Activated naive CD4-positive, alpha-beta T cell treated with anti-CD3 and anti-CD28 coated beads, Interleukin-2, amount 50 U/mL, for 24 hours (primary cell): Measurements from ENCODE around the gene PTPN23.
A peak's percentile ranks its signal among the peaks of the same experiment; 100 is the strongest.

ENCODE experiments used
- H3K27ac Mint-ChIP-seq: one replicate; pipeline ENCODE4 v1.8.0; 2021; ENCODE audit warnings: mild to moderate bottlenecking, mixed read lengths
- H3K27me3 Mint-ChIP-seq: one replicate; pipeline ENCODE4 v1.8.0; 2021; ENCODE audit warnings: mixed read lengths
- H3K36me3 Mint-ChIP-seq: one replicate; pipeline ENCODE4 v1.8.0; 2021; ENCODE audit warnings: mixed read lengths
- H3K4me1 Mint-ChIP-seq: one replicate; pipeline ENCODE4 v1.8.0; 2021; ENCODE audit warnings: mixed read lengths
- H3K4me3 Mint-ChIP-seq: one replicate; pipeline ENCODE4 v1.8.0; 2021; ENCODE audit warnings: mild to moderate bottlenecking, mixed read lengths
- H3K9me3 Mint-ChIP-seq: one replicate; pipeline ENCODE4 v1.8.0; 2021; ENCODE audit warnings: mixed read lengths

The PTPN23 gene

DNA sequence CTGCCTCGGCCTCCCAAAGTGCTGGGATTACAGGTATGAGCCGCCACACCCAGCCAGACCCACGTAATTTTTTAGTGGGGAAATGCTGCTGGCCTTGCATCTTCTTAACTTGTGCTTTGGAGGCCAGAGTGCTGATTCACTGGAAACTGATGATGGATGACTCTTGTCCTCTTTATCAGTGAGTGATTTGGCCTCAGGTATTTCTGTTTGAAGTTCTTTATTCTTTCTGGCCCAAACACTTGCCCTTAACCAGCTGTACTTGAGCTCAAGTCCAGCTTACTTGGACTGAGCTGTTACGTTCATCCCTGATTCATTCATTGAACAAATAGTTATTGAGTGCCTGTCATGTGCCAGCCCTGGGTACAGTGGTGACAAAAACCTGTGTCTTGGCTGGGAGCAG is 4.2 kb downstream of the PTPN23 start:
- Mint-ChIP-seq H3K36me3 (peaks cover 4% of the 10 kb centered on the region), H3K4me3 (no peak overlapping the region), H3K4me1 (peaks cover 50% of the 10 kb centered on the region), H3K27me3 (no peaks in the 10 kb centered on the region), H3K9me3 (no peaks in the 10 kb centered on the region), H3K27ac (no peak overlapping the region)

DNA sequence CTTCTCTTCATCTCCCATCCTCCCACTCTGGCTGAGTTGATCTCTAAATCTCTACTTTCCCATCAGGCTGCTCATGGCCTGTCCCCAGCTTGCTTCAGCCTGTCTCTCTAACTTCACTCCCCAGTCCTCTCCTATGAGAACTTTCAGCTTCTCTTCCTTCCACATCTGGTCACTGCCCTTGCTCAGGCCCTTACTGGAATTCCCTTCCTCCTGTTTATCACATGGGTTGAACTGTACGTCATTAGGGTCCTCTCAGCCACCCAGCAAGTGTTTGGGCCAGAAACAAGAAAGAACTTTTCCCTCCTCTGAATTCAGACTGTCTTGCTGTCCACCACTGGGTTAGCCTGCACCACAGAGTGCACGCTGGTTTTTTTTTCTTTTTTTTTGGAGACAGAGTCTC is 5.0 kb downstream of the PTPN23 start:
- peaks cover 43% of the 10 kb centered on the region for H3K4me1 Mint-ChIP-seq
- peaks cover 2% of the 10 kb centered on the region for H3K36me3 Mint-ChIP-seq

DNA sequence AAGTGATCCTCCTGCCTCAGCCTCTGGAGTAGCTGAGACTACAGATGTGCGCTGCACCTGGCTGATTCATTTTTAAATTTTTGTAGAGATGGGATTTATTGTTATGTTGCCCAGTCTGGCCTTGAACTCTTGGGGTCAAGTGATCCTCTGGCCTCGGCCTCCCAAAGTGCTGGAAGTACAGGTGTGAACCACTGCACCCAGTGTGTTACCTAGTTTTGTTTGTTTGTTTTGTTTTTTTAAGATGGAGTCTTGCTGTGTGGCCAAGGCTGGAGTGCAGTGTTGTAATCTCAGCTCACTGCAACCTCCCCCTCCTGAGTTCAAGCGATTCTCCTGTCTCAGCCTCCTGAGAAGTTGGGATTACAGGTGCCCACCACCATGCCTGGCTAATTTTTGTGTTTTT is 12.1 kb downstream of the PTPN23 start:
- H3K27ac Mint-ChIP-seq, result peak overlapping the region; percentile 68
- H3K4me1 Mint-ChIP-seq, result peaks cover 36% of the 10 kb centered on the region

More for the DNA sequence above, 5.0 kb downstream of the PTPN23 start:
- H3K27ac Mint-ChIP-seq, result no peak overlapping the region
- no peaks in the 10 kb centered on the region for H3K9me3 Mint-ChIP-seq
- H3K27me3 Mint-ChIP-seq, result no peaks in the 10 kb centered on the region
- H3K4me3 Mint-ChIP-seq, result no peak overlapping the region

DNA sequence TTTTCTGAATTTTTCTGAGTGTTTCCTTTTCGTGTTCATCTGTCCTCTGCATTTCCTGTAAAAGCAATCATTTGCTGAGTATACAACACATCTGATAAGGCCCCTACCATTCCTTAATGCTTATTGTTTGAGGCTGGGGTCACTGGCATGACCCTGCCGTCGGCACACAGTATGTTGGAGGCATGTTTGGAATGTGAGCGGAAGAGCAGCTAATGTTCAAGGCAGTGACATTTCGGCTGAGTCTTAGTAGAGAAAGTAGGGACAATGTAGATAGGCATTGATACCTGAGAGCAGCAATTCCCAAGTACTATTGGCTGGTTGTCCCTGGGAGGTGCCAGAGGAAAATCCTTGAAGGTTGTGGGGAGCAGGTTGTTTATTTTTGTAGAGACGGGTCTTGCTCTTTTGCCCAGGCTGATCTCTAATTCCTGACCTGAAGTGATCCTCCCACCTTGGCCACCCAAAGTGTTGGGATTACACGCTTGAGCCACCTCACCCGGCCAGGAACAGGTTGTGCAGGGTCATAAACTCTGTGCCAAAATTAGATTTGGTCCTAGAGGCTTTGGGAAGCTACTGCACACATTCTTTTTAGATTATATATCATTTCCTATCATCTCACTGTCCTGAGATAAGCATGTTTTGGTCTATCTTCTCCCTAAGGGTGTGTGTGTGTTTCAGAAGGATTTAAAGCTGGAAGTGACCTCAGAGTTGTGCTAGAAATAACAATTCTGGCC is 13.5 kb downstream of the PTPN23 start:
- H3K27ac Mint-ChIP-seq, result no peak overlapping the region
- H3K9me3 Mint-ChIP-seq, result no peaks in the 10 kb centered on the region
- H3K4me1 Mint-ChIP-seq, result peaks cover 33% of the 10 kb centered on the region
- H3K4me3 Mint-ChIP-seq, result no peak overlapping the region
- H3K36me3 Mint-ChIP-seq, result no peaks in the 10 kb centered on the region
- no peaks in the 10 kb centered on the region for H3K27me3 Mint-ChIP-seq

More for the DNA sequence above, 12.1 kb downstream of the PTPN23 start:
- H3K36me3 Mint-ChIP-seq, result no peaks in the 10 kb centered on the region
- H3K4me3 Mint-ChIP-seq, result no peak overlapping the region
- H3K27me3 Mint-ChIP-seq, result no peaks in the 10 kb centered on the region
- no peaks in the 10 kb centered on the region for H3K9me3 Mint-ChIP-seq

DNA sequence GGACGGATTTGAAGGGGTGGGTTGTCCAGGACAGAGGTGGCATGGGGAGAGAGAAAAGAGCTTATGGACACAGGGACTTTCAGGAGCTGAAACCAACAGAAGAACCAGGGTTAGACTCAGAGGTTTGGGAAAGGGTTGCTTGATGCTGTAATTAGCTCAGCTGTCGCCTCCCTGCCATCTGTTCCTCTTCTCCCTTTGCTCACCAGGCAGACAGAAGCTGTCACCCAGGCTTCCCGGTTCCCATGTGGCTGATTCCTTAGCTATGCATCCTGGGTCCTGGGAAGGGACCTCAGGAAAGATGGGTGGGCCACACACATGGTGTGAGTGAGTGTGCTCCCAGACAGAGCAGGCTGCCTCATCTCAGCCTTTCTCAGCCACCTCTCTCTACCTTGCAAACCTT is 14.1 kb downstream of the PTPN23 start:
- no peaks in the 10 kb centered on the region for H3K9me3 Mint-ChIP-seq
- H3K4me1 Mint-ChIP-seq, result peaks cover 33% of the 10 kb centered on the region
- no peaks in the 10 kb centered on the region for H3K27me3 Mint-ChIP-seq
- H3K27ac Mint-ChIP-seq, result no peak overlapping the region
- no peaks in the 10 kb centered on the region for H3K36me3 Mint-ChIP-seq
- H3K4me3 Mint-ChIP-seq, result no peak overlapping the region

DNA sequence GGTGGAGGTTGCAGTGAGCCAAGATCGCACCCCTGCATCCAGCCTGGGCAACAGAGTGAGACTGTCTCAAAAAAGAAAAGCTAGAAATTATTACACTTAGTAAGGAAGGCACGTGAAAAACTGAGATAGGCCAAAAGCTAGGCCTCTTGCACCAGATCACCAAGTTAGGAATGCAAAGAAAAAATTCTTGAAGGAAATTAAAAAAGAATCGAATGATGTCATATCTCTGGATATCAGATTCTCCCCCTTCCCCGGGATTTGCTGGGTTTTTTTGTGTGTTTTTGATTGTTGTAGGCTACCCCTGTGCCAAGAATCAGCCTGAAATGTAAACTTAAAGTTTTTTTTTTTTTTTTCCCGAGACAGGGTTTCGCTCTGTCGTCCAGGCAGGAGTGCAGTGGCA is 17.4 kb downstream of the PTPN23 start:
- Mint-ChIP-seq H3K36me3 (no peaks in the 10 kb centered on the region), H3K4me3 (no peak overlapping the region), H3K4me1 (peaks cover 20% of the 10 kb centered on the region), H3K27ac (no peak overlapping the region), H3K27me3 (no peaks in the 10 kb centered on the region), H3K9me3 (no peaks in the 10 kb centered on the region)

DNA sequence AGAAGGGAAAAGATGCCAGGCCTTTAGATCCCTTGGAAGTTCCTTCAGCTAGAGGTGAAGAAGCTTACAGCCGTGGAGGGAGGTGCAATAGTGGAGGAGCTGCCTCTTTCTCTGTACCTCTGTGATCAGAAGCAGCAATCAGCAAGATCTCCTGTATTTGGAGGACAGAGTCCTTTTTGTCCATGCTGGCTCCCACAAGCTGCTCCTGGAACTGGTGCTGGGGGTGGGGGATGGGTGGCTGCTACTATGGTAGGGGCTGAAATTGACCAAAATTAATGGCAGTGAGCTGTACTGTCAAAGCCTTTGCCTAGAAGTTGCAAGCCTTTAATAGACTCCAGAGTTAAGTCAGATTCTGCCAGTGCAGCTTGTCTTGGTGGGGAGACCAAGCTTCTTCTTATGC is 18.2 kb downstream of the PTPN23 start:
- H3K27ac Mint-ChIP-seq, result peak overlapping the region; percentile 55
- H3K27me3 Mint-ChIP-seq, result no peaks in the 10 kb centered on the region
- no peaks in the 10 kb centered on the region for H3K9me3 Mint-ChIP-seq
- no peak overlapping the region for H3K4me3 Mint-ChIP-seq
- H3K4me1 Mint-ChIP-seq, result peaks cover 14% of the 10 kb centered on the region
- H3K36me3 Mint-ChIP-seq, result no peaks in the 10 kb centered on the region

DNA sequence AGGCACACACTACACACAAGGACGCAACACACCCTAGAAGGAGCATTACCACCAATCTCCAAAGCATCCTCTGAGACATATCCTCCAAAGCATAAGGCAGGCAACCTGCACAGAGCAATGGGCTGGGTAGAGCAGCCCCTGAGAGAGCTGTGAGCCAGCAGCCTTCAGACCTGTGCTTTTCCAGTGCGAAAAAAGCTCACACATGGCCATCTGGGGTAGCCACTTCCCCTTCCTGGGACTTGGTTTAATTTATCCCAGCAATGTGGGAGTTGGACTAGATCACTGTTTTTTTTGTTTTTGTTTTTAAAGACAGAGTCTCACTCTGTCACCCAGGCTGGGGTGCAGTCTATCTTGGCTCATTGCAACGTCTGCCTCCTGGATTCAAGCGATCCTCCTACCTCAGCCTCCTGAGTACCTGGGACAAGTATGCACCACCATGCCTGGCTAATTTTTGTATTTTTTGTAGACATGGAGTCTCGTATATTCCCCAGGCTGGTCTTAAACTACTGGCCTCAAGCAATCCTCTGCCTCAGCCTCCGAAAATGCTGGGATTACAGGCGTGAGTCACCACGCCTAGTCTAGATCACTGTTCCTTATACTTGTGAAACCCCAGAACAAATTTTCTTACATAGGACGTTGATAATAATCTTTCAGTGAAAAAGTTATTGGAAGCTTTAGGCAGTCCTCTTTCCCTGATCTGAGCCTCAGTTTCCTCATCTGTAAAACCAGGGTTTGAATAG is 18.9 kb downstream of the PTPN23 start:
- Mint-ChIP-seq H3K27me3 (no peaks in the 10 kb centered on the region), H3K4me3 (no peak overlapping the region), H3K36me3 (no peaks in the 10 kb centered on the region), H3K4me1 (peaks cover 11% of the 10 kb centered on the region), H3K9me3 (no peaks in the 10 kb centered on the region), H3K27ac (no peak overlapping the region)

DNA sequence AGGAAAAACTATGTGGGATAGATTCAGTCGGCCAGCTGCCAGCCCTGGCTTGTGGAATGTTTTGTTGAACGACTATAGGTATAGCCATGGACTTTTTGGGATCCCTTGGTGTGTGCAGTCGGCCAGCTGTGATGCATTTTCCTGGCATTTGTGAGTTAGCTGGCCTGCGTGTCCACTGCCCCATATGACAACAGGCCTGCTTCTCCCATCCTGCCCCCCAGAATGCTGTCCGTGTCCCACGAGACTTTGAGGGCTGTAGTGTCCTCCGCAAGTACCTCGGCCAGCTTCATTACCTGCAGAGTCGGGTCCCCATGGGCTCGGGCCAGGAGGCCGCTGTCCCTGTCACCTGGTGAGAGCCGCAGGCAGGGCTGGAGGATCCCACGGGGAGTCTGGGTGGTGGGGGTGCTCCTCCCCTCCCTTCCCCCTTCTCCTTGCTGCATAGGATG is 23.6 kb downstream of the PTPN23 start:
- no peak overlapping the region for H3K27ac Mint-ChIP-seq
- no peaks in the 10 kb centered on the region for H3K27me3 Mint-ChIP-seq
- H3K4me3 Mint-ChIP-seq, result no peak overlapping the region
- no peaks in the 10 kb centered on the region for H3K9me3 Mint-ChIP-seq
- no peaks in the 10 kb centered on the region for H3K36me3 Mint-ChIP-seq
- no peaks in the 10 kb centered on the region for H3K4me1 Mint-ChIP-seq

DNA sequence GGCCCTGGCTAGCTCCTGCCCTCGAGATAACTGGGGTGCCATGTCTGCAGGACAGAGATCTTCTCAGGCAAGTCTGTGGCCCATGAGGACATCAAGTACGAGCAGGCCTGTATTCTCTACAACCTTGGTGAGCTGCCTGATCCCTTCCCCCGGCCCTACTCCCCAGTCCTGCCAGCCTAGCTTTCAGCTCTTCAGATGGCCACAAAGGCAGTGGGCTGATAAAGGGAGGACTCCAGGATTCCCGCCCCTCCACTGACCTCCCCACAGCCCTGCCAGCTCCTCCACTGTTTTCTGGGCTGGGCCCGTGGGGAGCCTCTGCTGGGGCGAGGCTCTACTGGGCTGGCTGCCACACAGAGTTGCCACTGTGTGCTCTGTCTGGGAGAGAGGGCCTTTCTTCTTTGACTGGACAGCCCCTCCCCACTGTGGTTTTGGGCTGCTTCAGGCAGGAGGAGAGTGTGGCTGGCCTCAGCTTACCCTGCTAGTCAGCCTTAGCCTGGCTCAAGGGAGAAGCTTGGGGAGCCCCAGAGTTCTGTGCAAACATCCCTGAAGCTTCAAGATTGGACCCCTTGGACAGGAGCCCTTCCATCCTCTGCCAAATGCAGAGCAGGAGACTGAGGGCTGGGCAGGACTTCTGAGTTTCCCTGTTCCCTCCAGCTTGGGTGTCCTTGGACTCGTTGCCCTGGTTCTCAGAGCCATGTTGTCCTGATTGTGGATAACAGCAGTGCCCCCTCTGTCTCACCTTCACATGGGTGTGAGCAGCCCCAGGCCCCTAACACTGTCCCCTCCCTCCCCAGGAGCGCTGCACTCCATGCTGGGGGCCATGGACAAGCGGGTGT is 24.4 kb downstream of the PTPN23 start:
- no peak overlapping the region for H3K27ac Mint-ChIP-seq

DNA sequence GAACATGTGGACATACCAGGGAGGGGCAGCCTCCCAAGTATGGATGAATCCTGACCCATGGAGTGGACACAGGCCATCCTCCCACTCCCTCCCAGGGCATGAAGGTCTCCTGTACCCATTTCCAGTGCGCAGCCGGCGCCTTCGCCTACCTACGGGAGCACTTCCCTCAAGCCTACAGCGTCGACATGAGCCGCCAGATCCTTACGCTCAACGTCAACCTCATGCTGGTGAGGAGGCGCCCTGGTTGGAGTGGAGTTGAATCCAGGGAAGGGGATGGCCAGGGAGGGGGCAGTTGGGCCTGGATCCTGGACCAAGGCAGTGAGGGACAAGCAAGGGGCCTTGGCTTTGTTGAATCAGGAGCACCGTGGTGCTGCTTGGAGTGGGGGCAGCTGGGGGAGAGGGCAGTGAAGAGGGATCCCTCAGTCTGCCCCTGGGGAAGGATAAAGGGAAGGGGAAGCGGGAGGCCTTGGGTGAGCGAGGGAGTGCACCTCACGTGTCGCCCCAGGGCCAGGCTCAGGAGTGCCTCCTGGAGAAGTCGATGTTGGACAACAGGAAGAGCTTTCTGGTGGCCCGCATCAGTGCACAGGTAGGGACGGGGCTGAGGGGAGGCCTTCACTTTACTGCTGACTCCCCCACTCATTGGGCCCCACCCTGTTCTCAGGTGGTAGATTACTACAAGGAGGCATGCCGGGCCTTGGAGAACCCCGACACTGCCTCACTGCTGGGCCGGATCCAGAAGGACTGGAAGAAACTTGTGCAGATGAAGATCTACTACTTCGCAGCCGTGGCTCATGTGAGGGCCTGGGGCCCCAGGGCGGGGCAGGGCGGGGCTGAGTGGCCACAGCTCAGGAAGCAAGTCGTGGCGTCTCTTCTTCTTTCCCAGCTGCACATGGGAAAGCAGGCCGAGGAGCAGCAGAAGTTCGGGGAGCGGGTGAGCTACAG is 25.3 kb downstream of the PTPN23 start:
- H3K27me3 Mint-ChIP-seq, result no peaks in the 10 kb centered on the region
- H3K9me3 Mint-ChIP-seq, result no peaks in the 10 kb centered on the region
- H3K4me1 Mint-ChIP-seq, result no peaks in the 10 kb centered on the region
- no peak overlapping the region for H3K27ac Mint-ChIP-seq
- H3K4me3 Mint-ChIP-seq, result no peak overlapping the region
- H3K36me3 Mint-ChIP-seq, result no peaks in the 10 kb centered on the region

More for the DNA sequence above, 24.4 kb downstream of the PTPN23 start:
- Mint-ChIP-seq H3K4me3 (no peak overlapping the region), H3K27me3 (no peaks in the 10 kb centered on the region), H3K9me3 (no peaks in the 10 kb centered on the region), H3K36me3 (no peaks in the 10 kb centered on the region), H3K4me1 (no peaks in the 10 kb centered on the region)

DNA sequence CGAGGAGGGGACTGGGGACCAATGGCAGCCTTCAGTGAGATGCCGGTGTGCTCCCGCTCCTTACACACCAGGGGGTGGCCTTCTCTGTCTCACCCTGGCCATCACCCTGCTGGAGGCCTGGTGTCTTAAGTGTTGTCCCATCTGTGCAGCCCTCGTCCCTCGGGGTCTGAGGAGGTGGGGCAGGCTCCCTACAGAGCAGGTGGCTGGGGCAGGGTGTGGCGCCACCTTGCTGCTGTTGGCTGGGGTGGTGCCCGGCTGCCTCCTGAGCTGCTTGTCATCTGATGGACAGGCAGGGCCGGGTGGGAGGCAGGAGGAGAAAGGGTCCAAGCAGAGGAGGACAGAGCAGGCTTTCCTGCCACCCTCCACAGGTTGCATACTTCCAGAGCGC is 25.9 kb downstream of the PTPN23 start:
- Mint-ChIP-seq H3K27me3 (no peaks in the 10 kb centered on the region), H3K9me3 (no peaks in the 10 kb centered on the region), H3K4me1 (no peaks in the 10 kb centered on the region), H3K27ac (no peak overlapping the region), H3K4me3 (no peak overlapping the region), H3K36me3 (no peaks in the 10 kb centered on the region)

DNA sequence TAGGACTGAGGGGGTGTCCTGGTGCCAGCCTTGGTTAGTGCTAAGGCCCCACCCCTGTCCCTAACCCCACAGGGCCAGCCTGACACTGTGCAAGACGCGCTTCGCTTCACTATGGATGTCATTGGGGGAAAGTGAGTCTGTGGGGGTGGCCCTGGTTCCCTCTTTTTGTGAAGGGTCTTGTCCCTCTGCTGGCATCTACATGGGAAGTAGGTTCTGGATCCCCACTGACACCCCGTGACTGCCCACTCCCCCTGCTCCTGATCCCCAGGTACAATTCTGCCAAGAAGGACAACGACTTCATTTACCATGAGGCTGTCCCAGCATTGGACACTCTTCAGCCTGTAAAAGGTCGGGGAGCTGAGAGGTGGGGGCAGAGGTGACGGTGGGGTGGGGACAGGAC is 26.4 kb downstream of the PTPN23 start:
- Mint-ChIP-seq H3K27ac (no peak overlapping the region), H3K27me3 (no peaks in the 10 kb centered on the region), H3K9me3 (no peaks in the 10 kb centered on the region), H3K4me1 (no peaks in the 10 kb centered on the region), H3K36me3 (no peaks in the 10 kb centered on the region), H3K4me3 (no peak overlapping the region)

DNA sequence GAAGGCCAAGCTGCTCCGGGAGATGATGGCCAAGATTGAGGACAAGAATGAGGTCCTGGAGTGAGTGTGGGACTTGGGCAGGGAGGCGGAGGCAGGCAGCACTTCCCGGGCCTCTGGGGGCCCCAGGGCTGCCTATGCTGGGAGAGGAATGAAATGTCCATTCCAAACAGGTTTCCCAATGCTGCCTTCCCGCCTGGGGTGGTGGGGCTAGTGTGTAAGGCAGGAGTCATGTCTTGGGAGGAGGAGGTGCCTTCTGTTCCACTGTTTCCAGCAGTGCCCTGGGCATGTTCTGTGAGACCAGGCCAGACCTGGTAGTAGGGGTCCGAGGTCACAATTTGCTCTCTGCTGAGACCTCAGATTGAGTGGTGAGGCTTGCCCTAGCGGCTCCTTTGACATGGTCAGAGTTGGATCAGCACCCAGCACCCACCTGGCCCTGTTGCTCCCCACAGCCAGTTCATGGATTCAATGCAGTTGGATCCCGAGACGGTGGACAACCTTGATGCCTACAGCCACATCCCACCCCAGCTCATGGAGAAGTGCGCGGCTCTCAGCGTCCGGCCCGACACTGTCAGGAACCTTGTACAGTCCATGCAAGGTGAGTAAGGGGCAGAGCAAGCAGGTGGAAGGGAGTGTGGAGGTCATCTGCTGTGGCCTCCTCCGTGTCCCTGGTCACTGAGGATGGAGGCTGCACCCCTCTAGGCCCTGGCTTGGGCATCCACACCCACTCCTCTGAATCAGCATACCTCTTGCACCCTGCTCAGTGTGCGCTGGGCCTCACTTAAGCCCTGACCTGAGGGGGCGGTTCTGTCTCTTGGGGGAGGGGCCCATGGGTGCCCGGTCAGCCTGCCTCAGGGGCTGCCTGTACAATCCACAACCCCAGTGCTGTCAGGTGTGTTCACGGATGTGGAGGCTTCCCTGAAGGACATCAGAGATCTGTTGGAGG is 27.3 kb downstream of the PTPN23 start:
- no peaks in the 10 kb centered on the region for H3K27me3 Mint-ChIP-seq
- no peak overlapping the region for H3K4me3 Mint-ChIP-seq
- no peaks in the 10 kb centered on the region for H3K36me3 Mint-ChIP-seq
- no peak overlapping the region for H3K27ac Mint-ChIP-seq
- H3K4me1 Mint-ChIP-seq, result no peaks in the 10 kb centered on the region
- H3K9me3 Mint-ChIP-seq, result no peaks in the 10 kb centered on the region
